ENCODE measurements around the gene ZNF511. TPM values are rescaled to one million over a fixed set of nuclear protein-coding genes. Genes with fewer than 3 reads are reported as not detected.

Gene ZNF511
- total RNA-seq, 1 donor from 2014 or later = 76.3 TPM

GRCh38 chr10:133361227-133361626 is 52.5 kb downstream of the ZNF511 start:
- Mint-ChIP-seq H3K4me1 (ENCODE audit: low read depth) (no peaks in the 10 kb centered on the region), H3K9me3 (no peaks in the 10 kb centered on the region), H3K27me3 (ENCODE audit: insufficient read depth) (no peaks in the 10 kb centered on the region), H3K36me3 (ENCODE audit: low read depth) (peaks cover 13% of the 10 kb centered on the region), H3K4me3 (no peak overlapping the region), H3K27ac (no peak overlapping the region)
- DNase-seq (ENCODE audit: low spot score) = no peak
- intact Hi-C loops (cut with micrococcal nuclease) = no loop called here

GRCh38 chr10:133361773-133362441 is 53.2 kb downstream of the ZNF511 start:
- Mint-ChIP-seq H3K36me3 (ENCODE audit: low read depth) (peaks cover 13% of the 10 kb centered on the region), H3K27me3 (ENCODE audit: insufficient read depth) (no peaks in the 10 kb centered on the region), H3K4me3 (no peak overlapping the region), H3K4me1 (ENCODE audit: low read depth) (no peaks in the 10 kb centered on the region), H3K27ac (no peak overlapping the region), H3K9me3 (no peaks in the 10 kb centered on the region)
- DNase-seq (ENCODE audit: low spot score) = no peak
- intact Hi-C loops (cut with micrococcal nuclease) = no loop called here

Other genes starting within 250 kb of the ZNF511 start
- gene ADGRA1, start 221.0 kb upstream of the ZNF511 start, total RNA-seq = not detected in 2 replicates
- gene KNDC1, start 148.7 kb upstream of the ZNF511 start, total RNA-seq = 0.22 and 0.54 TPM in 2 replicates
- 0.17 TPM in 1 of 2 replicates, not detected in the other for gene UTF1, start 78.7 kb upstream of the ZNF511 start, total RNA-seq
- gene VENTX, start 71.1 kb upstream of the ZNF511 start, total RNA-seq = not detected in 2 replicates
- 133 and 138 TPM in 2 replicates for gene ADAM8, start 32.0 kb upstream of the ZNF511 start, total RNA-seq
- 57.6 and 65.0 TPM in 2 replicates for gene TUBGCP2, start within 50 bp of the ZNF511 start, total RNA-seq
- not detected in 2 replicates for gene CALY, start 28.0 kb downstream of the ZNF511 start, total RNA-seq
- not detected in 2 replicates for gene PRAP1, start 38.5 kb downstream of the ZNF511 start, total RNA-seq
- gene FUOM, start 49.1 kb downstream of the ZNF511 start, total RNA-seq = 45.4 and 51.8 TPM in 2 replicates
- 69.3 and 69.6 TPM in 2 replicates for gene ECHS1, start 64.4 kb downstream of the ZNF511 start, total RNA-seq
- gene PAOX, start 70.3 kb downstream of the ZNF511 start, total RNA-seq = 6.6 and 7.5 TPM in 2 replicates
- 64.9 and 67.9 TPM in 2 replicates for gene MTG1, start 85.2 kb downstream of the ZNF511 start, total RNA-seq
- gene SPRN, start 115.7 kb downstream of the ZNF511 start, total RNA-seq = not detected in 2 replicates
- gene SCART1, start 145.0 kb downstream of the ZNF511 start, total RNA-seq = 1.2 and 1.5 TPM in 2 replicates
- gene CYP2E1, start 218.4 kb downstream of the ZNF511 start, total RNA-seq = 0.52 TPM in 1 of 2 replicates, not detected in the other